Left renal pelvis (tissue), 4 donors: Measurements from ENCODE around the gene APOC3. TPM values are rescaled to one million over a fixed set of nuclear protein-coding genes. Genes with fewer than 3 reads are reported as not detected.
"Not testable (repeated sequence)": the region's sequence is repeated elsewhere in the genome, so short reads cannot be mapped to it uniquely, and the experiment has no call there.

Experiments used
- DNase-seq, 4 donors: peaks; one replicate each; pipeline ENCODE4 v3.0.0-alpha.2; 2013; ENCODE audit warnings: low read depth in 4 of 4, low spot score in 3 of 4
- polyA plus RNA-seq, 4 donors: library from polyadenylated mRNA; unstranded; fragments of 120-200 nt; gene quantifications; one replicate each; pipeline ENCODE4 v1.2.1, GENCODE V29; 2013; ENCODE audit not compliant: insufficient read length in 4 of 4

The APOC3 gene
- polyA plus RNA-seq, 4 donors: 3.2 to 13.7 (median 9.4) TPM

DNA sequence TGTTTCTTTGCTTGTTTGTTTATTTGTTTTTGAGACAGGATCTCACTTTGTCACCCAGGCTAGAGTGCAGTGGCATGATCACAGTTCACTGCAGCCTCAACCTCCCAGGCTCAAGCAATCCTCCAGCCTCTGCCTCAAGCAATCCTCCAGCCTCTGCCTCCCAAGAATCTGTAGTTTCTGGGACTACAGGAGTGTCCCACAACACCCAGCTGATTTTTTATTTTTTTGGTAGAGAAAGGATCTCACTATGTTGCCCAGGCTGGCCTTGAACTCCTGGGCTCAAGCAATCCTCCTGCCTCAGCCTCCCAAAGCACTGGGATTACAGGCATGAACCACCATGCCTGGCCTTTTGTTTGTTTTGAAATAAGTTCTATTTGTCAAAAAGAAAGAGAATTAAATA, 28.0 kb upstream of the APOC3 start:
- DNase-seq: not testable (repeated sequence)

- DNase-seq: no peak
These were observed 25.7 kb upstream of the APOC3 start for GRCh38 chr11:116804001-116804400.

DNA sequence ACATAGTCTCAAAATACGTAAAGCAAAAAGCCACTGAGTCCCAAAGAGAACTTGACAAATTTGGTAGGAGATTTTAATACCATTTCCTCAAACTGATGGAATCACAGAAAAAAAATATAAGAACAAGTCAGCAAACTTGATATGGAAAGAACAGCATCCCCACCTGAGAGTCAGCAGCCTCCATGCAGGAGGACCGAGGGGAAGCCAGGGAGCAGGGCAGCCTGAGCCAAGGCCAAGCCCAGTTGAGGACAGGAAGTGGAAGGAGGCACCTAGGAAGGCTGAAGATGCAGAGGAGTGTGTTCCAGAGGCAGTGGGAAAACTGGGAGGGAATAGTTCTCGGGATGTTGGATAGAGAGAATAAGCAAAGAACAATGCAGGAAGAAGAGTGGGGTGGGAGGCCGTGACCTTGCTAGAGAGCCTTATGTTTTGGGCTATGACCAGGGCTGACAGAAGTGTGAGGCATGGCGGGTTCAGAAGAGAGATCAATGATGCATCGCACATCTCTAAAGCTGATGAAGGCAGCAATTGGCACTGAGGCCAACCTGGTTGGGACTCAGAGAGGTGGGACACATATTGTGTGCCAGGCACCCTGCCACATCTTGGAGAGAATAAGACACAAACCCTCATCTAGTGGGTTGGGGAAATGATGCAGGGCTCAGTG, 22.0 kb upstream of the APOC3 start:
- no peak for DNase-seq

DNA sequence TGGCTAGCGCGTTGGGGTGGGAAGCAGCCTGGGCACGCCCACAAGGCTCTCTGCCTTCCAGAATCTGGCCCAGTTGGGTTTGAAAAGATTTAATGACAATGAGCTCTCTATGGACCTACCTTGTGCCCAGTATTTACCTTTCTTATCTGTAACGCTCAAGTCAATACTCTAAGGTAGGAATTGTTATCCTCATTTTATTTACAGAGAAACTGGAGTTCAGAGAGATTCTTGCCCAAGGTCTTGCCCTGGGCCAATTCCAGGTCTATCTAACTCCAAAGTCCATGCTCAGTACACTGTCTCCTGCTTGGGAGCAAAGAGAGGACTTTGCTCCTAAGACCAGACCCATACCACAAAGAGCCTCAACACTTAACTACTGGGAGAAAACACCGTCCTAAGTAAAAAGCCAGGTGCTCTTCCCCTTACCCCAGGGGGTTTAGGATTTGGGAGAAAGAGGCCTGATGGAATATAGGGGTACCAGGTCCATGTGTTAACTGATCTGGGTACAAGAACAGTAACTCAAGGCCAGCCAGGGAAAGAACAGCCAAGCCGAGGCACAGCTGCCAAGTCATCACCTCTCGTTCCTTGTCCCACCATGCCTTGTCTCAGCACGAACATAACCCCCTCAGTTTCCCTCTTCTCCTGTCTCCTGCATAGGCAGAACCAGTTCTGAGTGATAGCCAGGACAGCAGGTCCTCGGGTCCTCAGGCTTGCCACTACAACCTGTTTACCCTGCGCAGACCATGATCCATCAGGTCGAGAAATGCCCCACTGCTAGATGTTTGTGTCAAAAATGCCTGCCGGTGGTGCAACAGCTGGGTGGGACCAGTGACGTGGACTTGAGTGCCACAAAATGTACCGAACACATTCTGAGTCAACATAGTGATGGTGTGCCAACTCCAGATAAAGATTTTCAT, 21.2 kb upstream of the APOC3 start:
- DNase-seq: no peak

GRCh38 chr11:116811194-116811593, 18.5 kb upstream of the APOC3 start:
- DNase-seq: no peak

DNA sequence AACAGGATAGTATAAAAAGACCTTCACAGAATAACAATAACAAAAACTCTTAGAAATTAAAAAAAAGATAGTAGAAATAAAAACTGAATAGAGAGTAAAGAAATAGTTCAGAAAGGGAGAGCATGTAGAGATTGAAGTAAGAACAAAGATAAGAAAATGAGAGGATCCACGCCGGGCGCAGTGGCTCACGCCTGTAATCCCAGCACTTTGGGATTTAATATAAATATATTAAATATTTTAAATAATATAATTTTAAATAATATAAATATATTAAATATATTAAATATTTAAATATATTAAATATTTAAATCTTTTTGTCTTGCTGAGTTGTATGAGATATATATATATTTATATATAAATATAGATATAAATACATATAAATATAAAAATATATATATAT, 17.6 kb upstream of the APOC3 start:
- DNase-seq: no peak

GRCh38 chr11:116813170-116813569, 16.5 kb upstream of the APOC3 start:
- no peak for DNase-seq

DNA sequence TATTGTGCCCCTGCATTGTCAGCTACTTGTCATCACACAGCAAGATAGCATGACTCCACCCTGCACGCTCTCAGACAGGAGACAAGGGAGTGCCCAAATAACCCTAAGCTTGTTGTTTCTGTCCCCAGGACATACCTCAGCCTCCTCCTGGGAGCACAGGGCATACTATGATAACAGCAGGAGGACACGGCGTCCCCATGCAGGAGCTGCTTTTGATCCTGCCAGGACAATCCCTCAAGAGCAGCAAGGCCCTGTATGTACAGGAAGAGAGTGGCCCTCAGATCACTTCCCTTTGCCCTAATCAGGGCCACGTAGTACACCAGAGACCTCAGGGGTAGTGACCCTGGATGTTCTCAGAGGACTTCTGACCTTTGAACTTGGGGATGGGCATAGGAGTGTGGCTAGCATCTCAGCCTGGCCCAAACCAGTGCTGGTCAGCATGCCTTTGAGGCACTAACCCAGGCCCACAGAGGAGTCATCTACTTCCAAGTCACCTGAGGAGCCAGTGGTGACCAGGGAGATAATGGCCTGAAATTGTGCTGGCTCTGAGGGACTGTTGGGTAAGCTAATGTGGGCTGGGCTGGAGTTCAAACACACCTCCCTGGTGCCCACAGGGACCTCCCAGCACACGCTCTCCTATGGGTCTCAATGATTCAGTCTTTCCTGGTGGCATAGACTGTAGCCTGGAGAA, 15.8 kb upstream of the APOC3 start:
- no peak for DNase-seq

DNA sequence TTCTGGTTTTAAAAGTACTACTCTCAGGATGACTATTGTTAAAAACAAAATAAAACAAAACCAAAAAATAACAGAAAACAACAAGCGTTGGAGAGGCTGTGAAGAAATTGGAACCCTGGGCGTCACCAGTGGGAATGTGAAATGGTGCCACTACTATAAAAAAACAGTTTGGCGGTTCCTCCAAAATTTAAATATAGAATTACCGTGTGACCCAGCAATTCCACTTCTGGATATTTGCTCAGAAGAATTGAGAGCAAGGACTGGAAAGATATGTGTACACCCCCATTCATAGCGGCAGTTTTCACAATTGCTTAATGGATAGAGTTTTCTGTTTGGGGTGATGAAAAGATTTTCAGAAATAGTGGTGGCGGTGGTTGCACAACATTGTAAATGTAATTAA, 15.2 kb upstream of the APOC3 start:
- no peak for DNase-seq

DNA sequence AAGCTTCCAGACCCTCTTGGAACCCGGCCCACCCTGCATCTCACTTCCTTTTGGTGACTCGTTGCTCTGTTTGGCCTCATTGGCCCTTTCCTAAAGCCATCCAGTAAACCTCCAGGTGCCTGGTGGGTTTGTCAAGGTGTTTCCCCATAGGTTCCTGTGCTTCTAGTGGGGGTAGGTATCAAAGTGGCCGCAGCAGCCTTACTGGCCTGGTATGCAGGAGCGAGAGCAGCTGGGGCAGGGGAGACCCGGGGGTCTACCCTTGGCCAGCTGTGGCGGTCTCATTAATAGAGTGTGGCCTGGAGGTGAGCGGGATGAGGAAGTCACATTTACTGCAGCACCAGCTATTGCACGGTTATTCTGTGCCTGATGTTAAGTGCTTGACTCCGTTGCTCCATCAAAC, 10.7 kb upstream of the APOC3 start:
- no peak for DNase-seq

DNA sequence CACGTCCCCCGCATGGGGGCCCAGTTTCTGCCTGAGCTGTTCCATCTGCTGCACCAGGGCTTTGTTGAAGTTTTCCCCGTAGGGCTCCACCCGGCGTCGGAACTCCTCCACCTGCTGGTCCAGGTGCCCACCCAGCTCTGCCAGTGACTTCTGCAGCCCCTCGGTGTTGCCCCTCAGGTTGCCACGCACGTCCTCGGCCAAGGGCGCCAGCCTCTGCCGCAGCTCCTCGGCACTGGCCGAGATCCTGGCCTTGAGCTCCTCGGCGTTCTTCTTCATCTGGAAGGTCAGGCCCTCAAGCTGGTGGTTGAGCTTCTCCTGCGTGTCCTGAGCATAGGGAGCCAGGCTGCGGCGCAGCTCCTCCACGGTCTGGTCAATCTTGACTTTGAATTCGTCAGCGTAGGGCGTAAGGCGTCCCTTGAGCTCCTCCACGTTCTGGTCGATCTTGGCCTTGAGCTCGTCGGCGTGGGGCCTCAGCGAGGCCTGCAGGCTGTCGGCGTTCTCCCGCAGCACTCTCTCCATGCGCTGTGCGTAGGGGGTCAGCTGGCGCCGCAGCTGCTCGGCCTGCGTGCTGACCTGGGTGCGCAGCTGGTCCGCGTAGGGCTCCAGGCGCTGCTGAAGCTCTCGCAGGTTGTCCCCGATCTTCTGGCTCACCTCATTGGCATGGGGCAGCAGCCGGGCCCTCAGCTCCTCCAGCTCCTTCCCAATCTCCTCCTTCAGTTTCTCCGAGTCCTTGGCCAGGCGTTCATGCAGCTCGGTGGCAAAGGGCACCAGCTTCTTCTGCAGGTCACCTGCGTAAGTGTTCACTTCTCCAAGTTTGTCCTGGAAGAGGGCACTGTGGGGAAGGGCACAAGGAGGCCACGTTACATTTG, 8.4 kb upstream of the APOC3 start:
- no peak for DNase-seq

GRCh38 chr11:116822575-116822974, 7.1 kb upstream of the APOC3 start:
- DNase-seq: no peak

DNA sequence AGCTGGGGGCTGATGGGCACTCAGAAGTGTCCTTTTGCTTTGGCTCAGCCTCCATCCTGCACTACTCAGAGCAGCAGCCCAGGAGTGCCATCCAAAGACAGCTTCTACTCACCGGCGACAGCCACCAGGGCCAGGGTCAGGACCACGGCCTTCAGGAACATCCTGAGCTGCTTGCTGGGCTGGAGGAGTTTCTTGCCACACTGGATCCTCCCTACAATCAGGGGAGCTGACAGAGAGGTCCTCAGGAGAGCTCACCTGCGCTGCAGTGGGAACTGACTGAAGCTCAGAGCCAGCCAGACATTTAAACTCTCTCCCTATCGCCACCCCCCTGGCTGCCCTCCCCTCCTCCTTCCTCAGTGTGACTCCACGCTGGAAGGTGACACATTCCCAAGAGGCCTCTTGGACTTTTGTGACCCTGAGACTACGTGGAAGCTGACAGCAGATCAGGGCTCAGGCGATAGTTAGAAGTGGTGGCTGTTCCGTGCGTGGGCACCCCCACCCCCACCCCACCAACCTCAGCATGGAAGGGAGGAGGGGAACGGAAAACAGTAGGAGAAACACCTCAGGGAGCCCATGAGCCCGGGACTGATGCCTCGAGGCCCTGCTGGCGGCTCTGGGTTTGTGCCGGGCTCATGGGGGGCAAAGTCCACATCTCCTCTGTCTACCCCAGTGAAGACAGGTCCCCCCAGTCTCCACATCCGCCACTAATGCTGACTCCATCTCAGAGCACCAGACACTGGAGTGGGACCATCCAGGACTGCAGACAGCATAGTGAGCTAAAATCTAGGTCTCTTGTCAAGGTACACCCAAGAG, 6.5 kb upstream of the APOC3 start, which contains the start of gene APOA4:
Gene APOA4, minus strand, starts transcription at position 274 of the 813 bp plus-strand sequence. Its CDS starts 113 bp downstream, at position 161.
- DNase-seq: no peak

DNA sequence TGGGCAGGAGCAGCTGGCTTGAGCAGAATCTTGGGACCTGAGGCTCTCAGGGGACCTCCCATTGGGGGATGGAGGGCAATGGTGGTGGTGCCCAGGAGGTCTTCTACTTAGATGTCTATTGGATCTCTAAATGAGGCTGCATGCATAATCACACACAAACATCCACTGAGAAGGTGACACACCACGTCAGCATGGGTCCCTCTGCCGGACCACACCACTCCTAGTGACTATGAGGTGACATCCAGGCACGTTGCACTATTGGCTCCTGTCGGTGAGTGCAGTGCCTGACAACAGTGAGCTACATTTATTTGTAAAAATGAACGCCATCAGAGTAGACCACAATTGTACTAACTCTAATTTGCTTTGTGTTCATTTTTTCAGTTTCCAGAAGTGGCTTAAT, 4.3 kb upstream of the APOC3 start:
- DNase-seq: no peak

GRCh38 chr11:116825854-116826750, 3.6 kb upstream of the APOC3 start:
- DNase-seq: no peak

- no peak for DNase-seq
These were observed 2.8 kb upstream of the APOC3 start for GRCh38 chr11:116826751-116827431.

GRCh38 chr11:116827461-116827860, 2.2 kb upstream of the APOC3 start:
- no peak for DNase-seq
